Progenitor cell of endocrine pancreas (in vitro differentiated cells): ENCODE results near the gene NEURL1B. TPM values are rescaled to one million over a fixed set of nuclear protein-coding genes. Genes with fewer than 3 reads are reported as not detected.

Experiments
- DNase-seq: peaks from one replicate; pipeline ENCODE4 v3.0.0; 2021; ENCODE audit warnings: low spot score; ENCODE audit not compliant: unreplicated experiment
- H3K27ac Mint-ChIP-seq: 2 replicates; pipeline ENCODE4 v1.8.0; 2021; ENCODE audit warnings: mild to moderate bottlenecking, moderate library complexity, mixed read lengths
- H3K27me3 Mint-ChIP-seq: 2 replicates; pipeline ENCODE4 v1.8.0; 2021; ENCODE audit warnings: mixed read lengths
- H3K36me3 Mint-ChIP-seq: 2 replicates; pipeline ENCODE4 v1.8.0; 2022; ENCODE audit warnings: mixed read lengths; ENCODE audit not compliant: insufficient read depth
- H3K4me1 Mint-ChIP-seq: 2 replicates; pipeline ENCODE4 v1.8.0; 2021; ENCODE audit warnings: low read depth, mixed read lengths
- H3K4me3 Mint-ChIP-seq: 2 replicates; pipeline ENCODE4 v1.8.0; 2021; ENCODE audit warnings: low read depth, mild to moderate bottlenecking, moderate library complexity, mixed read lengths
- H3K9me3 Mint-ChIP-seq: 2 replicates; pipeline ENCODE4 v1.8.0; 2021; ENCODE audit warnings: low read depth, mixed read lengths
- total RNA-seq: library from RNA; stranded (reverse); gene quantifications from 2 replicates; pipeline ENCODE4 v1.2.1, GENCODE V29; 2021
- TF ChIP-seq, protein P1 (sequence below): fragments of 200-600 bp; sonication (generic); IDR thresholded peaks from one replicate; pipeline ENCODE4 v1.5.0; 2021; ENCODE audit warnings: antibody characterized with exemption, mild to moderate bottlenecking; ENCODE audit not compliant: unreplicated experiment

The NEURL1B gene
- total RNA-seq, 1 donor from 2014 or later: 4.0 TPM

DNA sequence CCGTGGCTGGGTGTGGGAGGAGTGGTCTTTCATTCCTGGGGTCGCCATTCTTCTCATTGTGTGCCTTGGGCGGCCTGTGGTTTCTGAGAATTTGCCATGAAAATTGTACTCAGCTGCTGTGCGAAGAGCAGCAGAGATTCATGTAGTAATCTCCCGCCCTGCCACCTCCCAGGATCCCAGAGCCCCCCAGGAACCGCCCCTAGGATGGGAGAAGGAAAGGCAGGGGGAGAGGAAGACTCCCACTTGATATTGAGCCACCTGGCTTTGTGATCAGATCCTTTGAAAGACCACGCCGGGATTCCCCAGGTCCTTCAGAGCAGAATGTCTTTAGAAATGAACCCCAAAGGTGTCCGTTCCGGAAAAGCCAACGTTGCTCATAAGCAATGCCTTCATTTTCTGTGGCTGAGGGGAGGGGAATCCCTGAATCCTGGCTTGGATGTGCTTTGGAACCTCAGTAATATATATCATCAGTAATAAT lies 27.6 kb downstream of the NEURL1B start:
- H3K9me3 Mint-ChIP-seq: peaks cover 3% of the 10 kb centered on the region
- TF ChIP-seq, protein P1, sequence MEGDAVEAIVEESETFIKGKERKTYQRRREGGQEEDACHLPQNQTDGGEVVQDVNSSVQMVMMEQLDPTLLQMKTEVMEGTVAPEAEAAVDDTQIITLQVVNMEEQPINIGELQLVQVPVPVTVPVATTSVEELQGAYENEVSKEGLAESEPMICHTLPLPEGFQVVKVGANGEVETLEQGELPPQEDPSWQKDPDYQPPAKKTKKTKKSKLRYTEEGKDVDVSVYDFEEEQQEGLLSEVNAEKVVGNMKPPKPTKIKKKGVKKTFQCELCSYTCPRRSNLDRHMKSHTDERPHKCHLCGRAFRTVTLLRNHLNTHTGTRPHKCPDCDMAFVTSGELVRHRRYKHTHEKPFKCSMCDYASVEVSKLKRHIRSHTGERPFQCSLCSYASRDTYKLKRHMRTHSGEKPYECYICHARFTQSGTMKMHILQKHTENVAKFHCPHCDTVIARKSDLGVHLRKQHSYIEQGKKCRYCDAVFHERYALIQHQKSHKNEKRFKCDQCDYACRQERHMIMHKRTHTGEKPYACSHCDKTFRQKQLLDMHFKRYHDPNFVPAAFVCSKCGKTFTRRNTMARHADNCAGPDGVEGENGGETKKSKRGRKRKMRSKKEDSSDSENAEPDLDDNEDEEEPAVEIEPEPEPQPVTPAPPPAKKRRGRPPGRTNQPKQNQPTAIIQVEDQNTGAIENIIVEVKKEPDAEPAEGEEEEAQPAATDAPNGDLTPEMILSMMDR: no peak
- no peak overlapping the region for H3K27ac Mint-ChIP-seq
- peaks cover 15% of the 10 kb centered on the region for H3K27me3 Mint-ChIP-seq
- no peaks in the 10 kb centered on the region for H3K4me1 Mint-ChIP-seq
- peaks cover 3% of the 10 kb centered on the region for H3K36me3 Mint-ChIP-seq
- no peak overlapping the region for H3K4me3 Mint-ChIP-seq
- DNase-seq: no peak

DNA sequence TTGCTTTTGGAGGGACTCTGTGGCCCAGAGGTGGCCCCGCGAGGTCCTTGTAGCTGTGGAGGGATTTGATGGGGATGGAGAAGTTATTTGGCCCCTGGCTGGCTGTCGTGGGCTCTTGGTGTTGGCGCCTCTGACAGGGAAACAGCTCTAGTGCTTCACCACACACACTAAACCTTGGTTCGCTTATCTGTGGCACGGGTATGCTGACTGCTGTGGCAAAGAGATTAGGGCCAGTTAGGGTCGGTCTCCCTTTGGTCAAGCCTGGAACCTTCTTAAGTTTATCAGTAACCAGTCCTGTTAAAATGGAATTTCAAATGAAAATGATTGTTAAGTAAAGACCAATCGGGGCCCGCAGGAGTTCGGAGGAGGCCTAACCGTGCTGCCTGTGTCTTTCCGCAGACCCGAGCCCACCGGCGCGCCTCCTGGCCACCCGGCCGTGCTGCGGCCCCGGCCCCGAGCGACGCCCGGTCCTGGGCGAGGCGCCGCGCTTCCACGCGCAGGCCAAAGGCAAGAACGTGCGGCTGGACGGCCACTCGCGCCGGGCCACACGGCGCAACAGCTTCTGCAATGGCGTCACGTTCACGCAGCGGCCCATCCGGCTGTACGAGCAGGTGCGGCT lies 28.4 kb downstream of the NEURL1B start:
- H3K27ac Mint-ChIP-seq: no peak overlapping the region
- H3K4me1 Mint-ChIP-seq: no peaks in the 10 kb centered on the region
- H3K36me3 Mint-ChIP-seq: peaks cover 3% of the 10 kb centered on the region
- peaks cover 3% of the 10 kb centered on the region for H3K9me3 Mint-ChIP-seq
- H3K27me3 Mint-ChIP-seq: peaks cover 10% of the 10 kb centered on the region
- TF ChIP-seq, protein P1: no peak
- no peak overlapping the region for H3K4me3 Mint-ChIP-seq
- no peak for DNase-seq

DNA sequence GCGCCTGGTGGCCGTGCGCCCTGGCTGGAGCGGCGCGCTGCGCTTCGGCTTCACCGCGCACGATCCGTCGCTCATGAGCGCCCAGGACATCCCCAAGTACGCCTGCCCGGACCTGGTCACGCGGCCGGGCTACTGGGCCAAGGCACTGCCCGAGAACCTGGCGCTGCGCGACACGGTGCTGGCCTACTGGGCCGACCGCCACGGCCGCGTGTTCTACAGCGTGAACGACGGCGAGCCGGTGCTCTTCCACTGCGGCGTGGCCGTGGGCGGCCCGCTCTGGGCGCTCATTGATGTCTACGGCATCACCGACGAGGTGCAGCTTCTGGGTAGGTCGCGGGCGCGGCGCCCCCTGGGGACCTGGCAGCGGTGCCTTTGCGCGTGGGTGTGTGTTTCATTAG lies 28.9 kb downstream of the NEURL1B start:
- H3K27ac Mint-ChIP-seq: no peak overlapping the region
- DNase-seq: no peak
- H3K4me1 Mint-ChIP-seq: no peaks in the 10 kb centered on the region
- peaks cover 3% of the 10 kb centered on the region for H3K36me3 Mint-ChIP-seq
- no peak overlapping the region for H3K4me3 Mint-ChIP-seq
- H3K9me3 Mint-ChIP-seq: peaks cover 3% of the 10 kb centered on the region
- H3K27me3 Mint-ChIP-seq: peaks cover 6% of the 10 kb centered on the region
- TF ChIP-seq, protein P1: no peak

DNA sequence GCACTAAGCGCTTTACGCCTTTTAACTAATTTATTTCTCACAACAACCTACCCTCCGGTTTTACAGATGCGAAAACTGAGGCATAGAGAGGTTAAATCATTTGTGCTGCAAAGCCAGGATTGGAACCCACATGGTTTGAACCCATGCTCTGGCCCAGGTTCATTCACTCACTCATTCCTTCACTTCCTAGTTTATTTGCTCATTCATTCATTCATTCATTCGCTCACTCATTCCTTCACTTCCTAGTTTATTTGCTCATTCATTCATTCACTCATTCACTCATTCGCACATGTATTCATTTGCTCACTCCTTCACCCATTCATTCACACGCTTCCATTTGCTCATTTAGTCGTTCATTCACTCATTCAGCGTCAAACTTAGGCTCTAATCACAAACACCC lies 29.4 kb downstream of the NEURL1B start:
- H3K27me3 Mint-ChIP-seq: peaks cover 7% of the 10 kb centered on the region
- TF ChIP-seq, protein P1: no peak
- H3K4me3 Mint-ChIP-seq: no peak overlapping the region
- H3K9me3 Mint-ChIP-seq: peaks cover 3% of the 10 kb centered on the region
- no peak overlapping the region for H3K27ac Mint-ChIP-seq
- no peak for DNase-seq
- H3K36me3 Mint-ChIP-seq: peaks cover 3% of the 10 kb centered on the region
- no peaks in the 10 kb centered on the region for H3K4me1 Mint-ChIP-seq

GRCh38 chr5:172671091-172671490 lies 30.0 kb downstream of the NEURL1B start:
- DNase-seq: no peak
- Mint-ChIP-seq H3K4me1 (no peaks in the 10 kb centered on the region), H3K36me3 (peaks cover 3% of the 10 kb centered on the region), H3K27me3 (peaks cover 7% of the 10 kb centered on the region), H3K9me3 (peaks cover 3% of the 10 kb centered on the region), H3K27ac (no peak overlapping the region), H3K4me3 (no peak overlapping the region)
- TF ChIP-seq, protein P1: no peak
